Measurements from ENCODE around the gene CACNG4.

Gene CACNG4

GRCh38 chr17:67021196-67021595 lies 56.7 kb downstream of the CACNG4 start:
- TF ChIP-seq, protein P1, sequence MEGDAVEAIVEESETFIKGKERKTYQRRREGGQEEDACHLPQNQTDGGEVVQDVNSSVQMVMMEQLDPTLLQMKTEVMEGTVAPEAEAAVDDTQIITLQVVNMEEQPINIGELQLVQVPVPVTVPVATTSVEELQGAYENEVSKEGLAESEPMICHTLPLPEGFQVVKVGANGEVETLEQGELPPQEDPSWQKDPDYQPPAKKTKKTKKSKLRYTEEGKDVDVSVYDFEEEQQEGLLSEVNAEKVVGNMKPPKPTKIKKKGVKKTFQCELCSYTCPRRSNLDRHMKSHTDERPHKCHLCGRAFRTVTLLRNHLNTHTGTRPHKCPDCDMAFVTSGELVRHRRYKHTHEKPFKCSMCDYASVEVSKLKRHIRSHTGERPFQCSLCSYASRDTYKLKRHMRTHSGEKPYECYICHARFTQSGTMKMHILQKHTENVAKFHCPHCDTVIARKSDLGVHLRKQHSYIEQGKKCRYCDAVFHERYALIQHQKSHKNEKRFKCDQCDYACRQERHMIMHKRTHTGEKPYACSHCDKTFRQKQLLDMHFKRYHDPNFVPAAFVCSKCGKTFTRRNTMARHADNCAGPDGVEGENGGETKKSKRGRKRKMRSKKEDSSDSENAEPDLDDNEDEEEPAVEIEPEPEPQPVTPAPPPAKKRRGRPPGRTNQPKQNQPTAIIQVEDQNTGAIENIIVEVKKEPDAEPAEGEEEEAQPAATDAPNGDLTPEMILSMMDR (conservative IDR thresholded peaks at IDR 0.05) = no peak
- no peak overlapping the region for H3K27ac ChIP-seq

GRCh38 chr17:67021743-67022450 lies 57.4 kb downstream of the CACNG4 start:
- TF ChIP-seq, protein P1 (conservative IDR thresholded peaks at IDR 0.05) = no peak
- no peak overlapping the region for H3K27ac ChIP-seq

GRCh38 chr17:67022451-67022810 lies 57.9 kb downstream of the CACNG4 start:
- TF ChIP-seq, protein P1 (conservative IDR thresholded peaks at IDR 0.05) = no peak
- H3K27ac ChIP-seq = no peak overlapping the region

- TF ChIP-seq, protein P1 (conservative IDR thresholded peaks at IDR 0.05) = no peak
- no peak overlapping the region for H3K27ac ChIP-seq
Measured at GRCh38 chr17:67024736-67025135, 60.2 kb downstream of the CACNG4 start.

DNA sequence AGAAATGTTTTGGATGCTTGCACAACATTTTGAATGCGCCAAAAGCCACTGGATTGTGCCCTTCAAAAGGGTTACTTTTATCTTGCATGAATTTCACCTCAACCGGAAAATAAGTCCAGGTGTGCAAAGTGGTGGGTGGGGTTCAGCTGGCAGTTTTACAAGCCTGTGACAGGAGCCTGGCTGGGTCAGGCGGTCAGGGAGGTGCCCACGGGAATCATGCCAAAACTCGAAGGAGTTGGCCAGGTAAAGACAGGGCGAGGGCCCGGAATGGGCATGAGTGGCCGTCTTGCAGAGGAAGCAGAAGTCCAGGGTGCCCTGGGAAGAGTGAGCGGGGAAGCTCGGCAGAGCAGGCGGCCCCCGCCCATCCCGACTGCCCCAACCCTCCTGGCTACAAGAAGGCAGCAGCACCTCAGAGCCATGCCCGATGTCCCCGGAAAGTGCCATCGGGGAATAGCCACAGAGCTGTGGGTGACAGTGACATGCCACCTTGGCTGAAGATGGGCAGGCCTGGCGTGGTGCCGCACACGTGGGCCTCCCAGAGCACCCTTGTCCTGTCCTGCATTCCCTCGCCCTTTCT lies 60.8 kb downstream of the CACNG4 start:
- H3K27ac ChIP-seq = no peak overlapping the region

DNA sequence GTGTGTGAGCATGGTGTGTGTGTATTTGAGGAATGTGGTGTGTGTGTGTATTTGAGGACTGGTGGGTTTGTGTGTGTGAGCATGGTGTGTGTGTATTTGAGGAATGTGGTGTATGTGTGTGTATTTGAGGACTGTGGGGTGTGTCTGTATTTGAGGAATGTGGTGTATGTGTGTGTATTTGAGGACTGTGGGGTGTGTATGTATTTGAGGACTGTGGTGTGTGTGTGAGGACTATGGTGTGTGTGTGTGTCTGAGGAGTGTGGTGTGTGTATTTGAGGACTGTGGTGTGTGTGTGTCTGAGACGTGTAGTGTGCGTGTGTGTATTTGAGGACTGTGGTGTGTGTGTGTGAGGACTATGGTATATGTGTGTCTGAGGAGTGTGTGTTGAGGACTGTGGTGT lies 61.8 kb downstream of the CACNG4 start:
- TF ChIP-seq, protein P1 (conservative IDR thresholded peaks at IDR 0.05) = no peak
- no peak overlapping the region for H3K27ac ChIP-seq

More for the DNA sequence above, 60.8 kb downstream of the CACNG4 start:
- TF ChIP-seq, protein P1 (conservative IDR thresholded peaks at IDR 0.05) = no peak

DNA sequence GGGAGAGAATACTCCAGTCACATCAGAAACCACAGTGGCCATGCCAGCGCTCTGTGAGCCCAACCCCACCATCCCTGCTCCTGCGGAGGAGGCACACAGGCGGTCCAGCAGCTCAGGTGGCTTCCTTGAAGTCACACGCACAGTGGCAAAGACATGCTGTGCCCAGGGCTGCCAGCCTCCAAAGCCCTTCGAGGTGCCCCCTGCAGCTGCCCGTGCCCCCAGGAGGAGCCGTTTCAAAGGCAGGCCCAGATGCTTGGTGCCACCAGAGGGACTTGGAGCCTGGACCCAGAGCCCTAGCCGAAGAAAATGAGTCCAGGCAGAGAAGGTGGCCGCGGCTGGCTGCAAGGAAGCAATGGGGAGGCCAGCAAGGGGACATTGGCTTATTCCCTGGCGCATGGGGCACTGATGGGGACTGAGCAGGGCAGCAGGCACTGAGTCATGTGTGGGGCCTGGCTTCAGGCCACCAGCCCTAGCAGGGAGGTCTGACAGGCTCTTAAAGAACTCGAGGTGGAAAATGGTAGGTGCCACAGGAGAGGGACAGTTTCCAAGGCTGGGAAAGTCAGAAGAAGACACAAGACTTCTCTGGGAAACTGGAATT lies 62.6 kb downstream of the CACNG4 start:
- TF ChIP-seq, protein P1 (conservative IDR thresholded peaks at IDR 0.05) = no peak
- no peak overlapping the region for H3K27ac ChIP-seq
